Measurements from ENCODE around the gene MPZL2. TPM values are rescaled to one million over a fixed set of nuclear protein-coding genes. Genes with fewer than 3 reads are reported as not detected.

The MPZL2 gene
- total and polyA plus RNA-seq, 8 donors, result 52.0 to 117 (median 72.6) TPM

- Histone ChIP-seq H3K4me1 (peaks cover 5 to 58% of the 10 kb centered on the region in 2 donors), H3K4me3 (no peak overlapping the region), H3K36me3 (peaks cover 0 to 25% of the 10 kb centered on the region in 2 donors), H3K27ac (no peak overlapping the region), H3K27me3 (no peaks in the 10 kb centered on the region), H3K9me3 (no peaks in the 10 kb centered on the region)
- DNase-seq, result no peak
- no peak for ATAC-seq
- no peak for TF ChIP-seq CTCF (IDR thresholded peaks at IDR 0.05)
- intact Hi-C loops (cut with DNase I), result no loop called here
These were observed 30.2 kb downstream of the MPZL2 start for GRCh38 chr11:118233850-118234249.

GRCh38 chr11:118233377-118233776, 30.7 kb downstream of the MPZL2 start:
- Histone ChIP-seq H3K36me3 (peaks cover 0 to 25% of the 10 kb centered on the region in 2 donors), H3K4me3 (no peak overlapping the region), H3K9me3 (no peaks in the 10 kb centered on the region), H3K27ac (peak overlapping the region in 1 of 2 donors; percentile 21), H3K4me1 (peaks cover 5 to 58% of the 10 kb centered on the region in 2 donors), H3K27me3 (no peaks in the 10 kb centered on the region)
- DNase-seq, result no peak
- intact Hi-C loops (cut with DNase I), result no loop called here
- ATAC-seq, result no peak
- no peak for TF ChIP-seq CTCF (IDR thresholded peaks at IDR 0.05)

- peaks cover 0 to 25% of the 10 kb centered on the region in 2 donors for H3K36me3 ChIP-seq
- H3K4me1 ChIP-seq, result peaks cover 5 to 58% of the 10 kb centered on the region in 2 donors
- ATAC-seq (no peak), DNase-seq (no peak)
- no peak overlapping the region for H3K4me3 ChIP-seq
- intact Hi-C loops (cut with DNase I), result no loop called here
- no peaks in the 10 kb centered on the region for H3K9me3 ChIP-seq
- no peak for TF ChIP-seq CTCF (IDR thresholded peaks at IDR 0.05)
- no peak overlapping the region for H3K27ac ChIP-seq
- H3K27me3 ChIP-seq, result no peaks in the 10 kb centered on the region
These were observed 31.4 kb downstream of the MPZL2 start for GRCh38 chr11:118232659-118233058.

- intact Hi-C loops (cut with DNase I), result no loop called here
- Histone ChIP-seq H3K4me3 (no peak overlapping the region), H3K9me3 (no peaks in the 10 kb centered on the region), H3K27me3 (no peaks in the 10 kb centered on the region), H3K4me1 (peaks cover 5 to 59% of the 10 kb centered on the region in 2 donors), H3K27ac (no peak overlapping the region), H3K36me3 (peaks cover 0 to 25% of the 10 kb centered on the region in 2 donors)
- no peak for DNase-seq
- ATAC-seq, result no peak
- TF ChIP-seq CTCF (IDR thresholded peaks at IDR 0.05), result no peak
These were observed 32.6 kb downstream of the MPZL2 start for GRCh38 chr11:118231461-118231860.

- peak overlapping the region in 1 of 2 donors; percentile 87 for H3K27ac ChIP-seq
- peaks cover 5 to 67% of the 10 kb centered on the region in 2 donors for H3K4me1 ChIP-seq
- no peak for DNase-seq
- no peak for ATAC-seq
- H3K4me3 ChIP-seq, result no peak overlapping the region
- no peaks in the 10 kb centered on the region for H3K27me3 ChIP-seq
- H3K36me3 ChIP-seq, result peaks cover 0 to 21% of the 10 kb centered on the region in 2 donors
- H3K9me3 ChIP-seq, result no peaks in the 10 kb centered on the region
- no peak for TF ChIP-seq CTCF (IDR thresholded peaks at IDR 0.05)
- intact Hi-C loops (cut with DNase I), result no loop called here
These were observed 34.0 kb downstream of the MPZL2 start for GRCh38 chr11:118230088-118230487.

Data from left lung (tissue), 10 donors.